Right hindlimb (tissue), 1 donor: ENCODE data around the gene LGR6.

ENCODE experiments used
- DNase-seq: peaks from one replicate; pipeline ENCODE4 v3.0.0-alpha.2; 2018

Gene LGR6

DNA sequence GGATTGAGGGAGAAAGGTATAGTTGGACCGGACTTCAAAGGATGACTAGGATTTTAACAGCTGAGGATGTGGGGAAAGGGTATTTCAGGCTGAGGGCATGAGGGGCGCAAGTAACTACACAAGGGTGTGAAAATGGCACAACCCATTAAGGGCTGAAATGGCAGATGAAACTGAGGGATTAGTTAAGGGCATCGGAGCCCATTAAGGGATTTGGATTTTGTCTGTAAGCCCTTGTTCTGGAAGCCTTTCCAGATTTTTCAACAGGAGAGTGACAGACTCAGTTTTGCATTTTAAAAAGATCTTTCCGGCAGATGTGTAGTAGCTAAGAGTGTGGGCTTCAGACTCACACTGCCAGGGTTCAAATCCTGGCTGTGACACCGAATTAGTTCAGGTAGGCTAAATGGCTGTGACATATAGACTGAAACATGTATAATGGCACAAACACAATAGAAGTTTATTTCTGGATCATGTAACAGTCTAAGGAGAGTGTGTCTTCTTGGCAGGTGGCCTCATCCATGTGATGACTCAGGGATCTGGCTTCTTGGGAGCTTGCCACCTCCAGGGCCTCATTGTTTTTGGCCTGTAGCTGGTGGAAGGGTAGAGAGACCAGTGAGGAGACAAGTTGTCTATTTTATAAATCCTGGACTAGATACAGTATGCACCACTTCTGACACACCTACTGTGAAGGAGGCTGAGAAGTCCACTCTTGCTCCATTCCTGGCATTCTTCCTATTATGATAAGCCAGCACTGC, 98.5 kb downstream of the LGR6 start:
- no peak for DNase-seq

DNA sequence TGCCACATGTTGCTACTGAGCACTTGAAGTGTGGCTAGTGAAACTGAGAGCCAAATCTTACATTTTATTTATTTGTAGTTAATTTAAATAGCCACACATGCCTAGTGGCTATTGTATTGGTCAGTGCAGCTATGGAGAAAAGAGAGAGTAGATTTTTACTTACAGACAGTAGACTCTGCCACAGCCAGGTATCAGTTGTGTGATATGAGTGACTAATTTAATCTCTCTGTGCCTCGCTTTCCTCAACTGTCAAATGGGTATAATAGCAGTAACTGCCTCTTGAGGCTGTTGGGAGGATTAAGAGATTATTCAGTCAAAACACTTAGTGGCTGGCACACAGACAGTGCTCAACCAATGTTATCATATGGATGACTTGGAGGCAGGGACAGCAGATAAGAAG, 99.2 kb downstream of the LGR6 start:
- no peak for DNase-seq

DNA sequence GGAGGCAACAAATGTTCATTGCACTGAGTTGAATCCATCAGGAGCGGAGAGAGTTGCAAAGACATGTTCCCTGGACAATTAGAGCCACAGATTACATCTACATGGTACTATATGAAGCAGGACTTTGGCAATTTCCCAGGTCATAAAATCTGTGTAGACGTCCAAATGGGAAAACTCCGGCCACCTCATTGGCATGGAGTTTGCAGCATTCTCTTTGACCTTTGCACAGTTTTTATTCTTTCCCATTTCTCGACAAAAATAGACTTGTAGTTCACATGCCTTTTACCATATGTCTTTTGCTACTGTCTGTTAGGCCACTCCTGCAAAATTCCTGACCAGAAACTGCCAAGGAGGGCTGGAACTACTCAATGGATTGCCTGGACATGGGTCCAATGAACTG, 100.0 kb downstream of the LGR6 start:
- no peak for DNase-seq

DNA sequence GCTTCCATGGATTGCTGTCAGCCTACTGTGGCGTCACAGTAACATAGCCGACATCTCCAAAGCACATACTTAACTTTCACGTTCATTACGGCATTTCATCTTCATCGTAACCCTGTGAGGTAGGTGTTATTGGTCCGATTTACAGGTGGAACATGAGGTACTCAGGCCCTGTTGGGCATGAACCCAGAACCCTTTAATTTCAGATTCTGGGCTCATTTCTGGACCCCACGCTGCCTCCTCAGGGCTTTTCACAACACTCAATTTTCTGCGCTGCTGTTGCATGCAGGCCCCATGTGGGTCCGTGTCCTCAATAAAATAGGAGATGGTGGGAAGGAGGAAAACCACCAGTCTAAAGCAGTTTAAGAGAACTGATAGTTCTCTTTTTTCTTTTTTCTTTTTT, 108.6 kb downstream of the LGR6 start:
- no peak for DNase-seq

DNA sequence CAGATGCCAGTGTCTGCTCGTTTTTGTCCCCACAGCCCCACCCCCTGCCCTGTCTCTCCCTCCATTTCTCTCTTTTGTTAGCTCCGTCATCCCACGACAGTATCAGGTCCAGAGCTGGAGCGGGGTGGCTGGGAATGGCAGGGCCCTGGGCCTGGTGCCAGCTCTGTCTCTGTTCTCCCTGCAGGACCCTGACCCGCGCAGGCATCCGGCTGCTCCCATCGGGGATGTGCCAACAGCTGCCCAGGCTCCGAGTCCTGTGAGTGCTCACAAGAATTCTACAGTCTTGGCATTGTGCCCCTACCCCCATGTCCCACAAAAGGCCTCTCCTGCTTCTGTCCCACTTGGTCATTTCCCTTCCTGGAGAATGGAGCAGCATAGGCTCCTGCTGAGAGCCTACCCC, 110.8 kb downstream of the LGR6 start:
- DNase-seq: peak; percentile 69

DNA sequence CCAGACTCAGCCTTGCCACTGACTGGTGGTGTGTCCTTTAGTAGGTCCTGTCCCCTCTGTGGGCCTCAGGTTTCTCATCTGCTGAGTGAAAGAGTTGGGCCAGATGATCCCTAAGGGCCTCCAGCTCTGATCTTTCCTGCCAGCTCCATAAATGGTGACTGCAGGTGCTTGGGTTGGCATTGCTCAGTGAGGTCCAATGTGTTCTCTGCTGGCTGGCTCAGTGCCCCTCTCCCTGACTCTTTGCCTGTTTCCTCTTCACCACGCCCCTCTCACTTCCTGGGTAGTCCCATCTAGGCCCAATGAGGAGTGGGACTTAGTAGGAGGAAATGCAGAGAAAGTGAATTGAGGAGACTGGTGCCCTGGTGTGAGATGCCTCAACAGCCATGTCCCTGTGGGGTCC, 111.6 kb downstream of the LGR6 start:
- no peak for DNase-seq

DNA sequence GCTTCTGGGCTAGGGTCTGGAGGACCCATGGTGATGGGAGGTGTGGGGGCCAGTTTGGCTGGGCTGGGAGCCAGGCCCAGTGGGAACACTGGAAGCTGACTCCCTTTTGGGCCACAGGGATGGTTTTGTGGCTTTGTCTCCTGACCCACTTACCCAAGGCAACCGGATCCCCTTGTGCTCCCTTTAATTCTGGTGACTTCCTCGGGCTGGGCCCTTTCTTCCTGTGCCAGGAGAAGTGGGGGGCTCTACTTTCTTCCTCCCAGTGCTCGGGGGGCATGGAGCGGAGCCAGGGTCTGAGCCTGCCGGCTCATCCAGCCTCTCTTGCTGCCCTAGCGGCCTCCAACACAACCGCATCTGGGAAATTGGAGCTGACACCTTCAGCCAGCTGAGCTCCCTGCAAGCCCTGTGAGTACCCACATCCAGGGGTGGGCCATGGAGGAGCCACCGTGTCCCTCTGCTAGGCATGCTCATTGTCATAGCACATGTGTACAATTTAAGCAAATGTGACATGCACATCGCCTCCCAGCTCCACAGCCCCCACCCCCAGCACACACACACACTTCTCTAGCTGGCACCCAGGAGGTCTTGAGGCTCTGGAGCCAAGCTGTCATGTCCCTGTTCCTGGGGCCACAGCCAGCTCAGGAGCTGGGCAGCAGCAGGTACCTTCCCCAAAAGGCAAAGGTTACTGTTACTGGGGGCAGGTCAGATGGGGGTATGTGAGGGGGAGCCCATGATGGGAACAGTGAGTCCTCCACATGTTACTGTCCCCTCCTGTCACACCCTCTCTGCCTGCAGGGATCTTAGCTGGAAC, 113.1 kb downstream of the LGR6 start:
- no peak for DNase-seq

DNA sequence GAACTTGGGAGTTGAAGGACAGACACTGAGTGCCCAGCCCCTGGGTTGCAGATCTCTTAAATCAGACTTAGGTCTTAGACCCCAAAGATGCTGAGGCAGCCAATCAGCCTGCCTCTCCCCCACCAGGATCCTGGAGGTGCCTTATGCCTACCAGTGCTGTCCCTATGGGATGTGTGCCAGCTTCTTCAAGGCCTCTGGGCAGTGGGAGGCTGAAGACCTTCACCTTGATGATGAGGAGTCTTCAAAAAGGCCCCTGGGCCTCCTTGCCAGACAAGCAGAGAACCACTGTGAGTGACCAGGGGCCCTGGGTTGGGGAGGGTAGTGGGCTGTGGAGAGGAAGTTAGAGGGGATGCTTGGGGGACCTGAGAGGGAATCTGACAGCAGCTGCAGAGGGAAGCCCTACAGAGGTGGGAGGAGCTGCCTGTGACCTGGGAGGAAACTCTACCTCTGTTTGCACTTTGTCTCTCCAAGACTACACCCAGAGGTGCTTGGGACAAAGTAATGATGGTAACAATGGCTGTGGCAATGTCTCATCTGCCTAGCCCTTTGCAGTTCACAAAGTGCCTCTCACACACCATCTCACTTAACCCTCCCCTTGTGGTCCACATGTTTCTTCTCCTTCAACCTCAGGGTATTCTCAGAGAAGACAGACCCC, 116.6 kb downstream of the LGR6 start:
- DNase-seq: no peak

DNA sequence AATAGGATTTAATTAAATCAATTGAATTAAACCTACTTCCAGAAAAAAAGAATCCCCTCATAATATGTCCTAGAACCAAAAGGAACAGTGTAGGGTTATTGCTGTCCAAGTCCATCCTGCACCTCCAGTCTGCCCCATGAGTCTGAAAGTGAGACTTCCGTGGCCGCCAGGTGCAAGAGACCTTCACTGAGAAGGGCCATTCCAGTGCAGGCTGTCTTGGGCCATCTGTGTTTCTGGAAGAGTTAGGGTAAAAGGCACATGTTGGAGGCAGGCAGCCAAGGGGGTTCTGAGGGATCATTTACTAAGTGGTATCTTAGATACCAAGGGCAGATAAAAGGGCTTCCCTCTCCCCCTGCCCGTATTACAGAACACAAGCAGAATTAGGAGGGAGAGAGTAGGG, 117.1 kb downstream of the LGR6 start:
- no peak for DNase-seq

DNA sequence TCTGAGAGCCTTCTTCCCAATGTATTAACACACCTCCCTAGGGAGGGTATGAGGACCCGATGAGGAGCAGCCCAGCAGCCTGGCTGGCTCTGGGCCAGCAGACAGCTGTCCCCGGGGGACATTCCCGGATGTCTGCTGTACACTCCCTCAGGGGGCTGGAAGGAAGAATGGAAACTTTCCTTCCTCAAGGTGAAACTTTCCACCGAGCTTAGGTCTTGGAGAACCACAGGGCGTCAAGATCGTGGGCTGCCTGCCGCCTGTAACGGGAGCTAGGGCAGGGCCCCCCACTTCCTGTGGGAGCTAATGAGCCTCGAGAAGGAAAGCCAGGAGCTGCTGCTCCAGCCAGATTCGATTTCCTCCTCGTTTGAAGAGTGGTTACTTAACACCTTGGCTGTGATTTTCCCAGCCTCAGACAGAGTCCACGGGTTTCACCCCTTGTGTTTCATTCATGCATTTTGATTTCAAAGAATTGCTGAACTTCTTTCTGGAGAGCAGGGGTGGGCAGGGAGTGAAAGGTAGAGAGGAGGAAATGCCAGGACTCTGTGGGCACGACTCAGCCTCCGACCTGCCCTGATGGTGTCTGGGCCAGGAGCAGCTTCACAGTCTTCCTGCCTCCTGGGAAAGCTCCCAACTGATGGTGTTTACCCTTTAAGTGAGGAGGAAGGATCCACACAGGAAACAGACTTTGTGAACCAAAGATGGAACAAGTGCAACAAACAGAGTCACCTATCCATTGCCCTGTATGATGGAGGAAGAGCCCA, 118.5 kb downstream of the LGR6 start:
- DNase-seq: peak; percentile 38

DNA sequence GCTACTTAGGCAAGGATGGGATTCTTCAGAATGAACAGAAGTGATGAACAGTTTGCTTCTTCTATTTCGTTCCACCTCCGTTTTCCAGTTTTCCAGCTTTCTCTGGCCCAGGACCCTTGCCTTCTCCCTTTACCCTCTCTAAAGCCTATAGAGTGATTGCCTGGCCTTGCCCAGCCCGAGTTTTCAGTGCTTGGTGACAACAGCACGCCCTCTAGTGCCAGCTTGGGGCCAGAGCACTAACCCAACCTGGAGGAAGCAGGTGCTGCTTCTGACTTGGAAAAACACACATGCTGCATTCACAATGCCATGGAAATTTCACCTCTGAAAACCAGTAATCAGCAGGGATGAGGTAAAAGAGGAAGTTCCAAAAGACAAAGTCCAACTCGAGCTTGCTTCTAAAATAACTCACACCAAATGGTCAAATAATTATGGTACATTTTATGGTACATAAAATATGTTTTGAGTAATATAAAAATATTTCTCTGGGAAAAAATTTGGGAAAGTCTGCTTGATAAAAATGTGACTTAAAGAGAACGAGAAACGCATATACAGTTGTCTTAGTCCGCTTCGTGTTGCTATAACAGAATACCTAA, 122.1 kb downstream of the LGR6 start:
- DNase-seq: peak; percentile 84

DNA sequence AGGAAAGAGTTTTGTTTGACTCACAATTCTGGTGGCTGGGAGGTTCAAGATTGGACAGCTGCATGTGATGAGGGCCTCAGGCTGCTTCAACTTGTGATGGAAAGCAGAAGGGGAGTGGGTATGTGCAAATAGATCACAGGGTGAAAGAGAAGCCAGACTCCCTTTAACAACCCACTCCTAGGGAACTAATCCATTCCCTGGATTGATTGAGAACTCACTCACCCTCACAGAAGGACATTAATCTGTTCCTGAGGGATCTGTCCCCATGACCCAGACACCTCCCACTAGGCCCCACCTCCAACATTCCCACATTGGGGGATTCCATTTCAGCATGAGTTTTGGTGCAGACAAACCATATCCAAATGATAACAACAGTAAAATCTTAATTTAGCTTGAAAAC, 122.6 kb downstream of the LGR6 start:
- no peak for DNase-seq

DNA sequence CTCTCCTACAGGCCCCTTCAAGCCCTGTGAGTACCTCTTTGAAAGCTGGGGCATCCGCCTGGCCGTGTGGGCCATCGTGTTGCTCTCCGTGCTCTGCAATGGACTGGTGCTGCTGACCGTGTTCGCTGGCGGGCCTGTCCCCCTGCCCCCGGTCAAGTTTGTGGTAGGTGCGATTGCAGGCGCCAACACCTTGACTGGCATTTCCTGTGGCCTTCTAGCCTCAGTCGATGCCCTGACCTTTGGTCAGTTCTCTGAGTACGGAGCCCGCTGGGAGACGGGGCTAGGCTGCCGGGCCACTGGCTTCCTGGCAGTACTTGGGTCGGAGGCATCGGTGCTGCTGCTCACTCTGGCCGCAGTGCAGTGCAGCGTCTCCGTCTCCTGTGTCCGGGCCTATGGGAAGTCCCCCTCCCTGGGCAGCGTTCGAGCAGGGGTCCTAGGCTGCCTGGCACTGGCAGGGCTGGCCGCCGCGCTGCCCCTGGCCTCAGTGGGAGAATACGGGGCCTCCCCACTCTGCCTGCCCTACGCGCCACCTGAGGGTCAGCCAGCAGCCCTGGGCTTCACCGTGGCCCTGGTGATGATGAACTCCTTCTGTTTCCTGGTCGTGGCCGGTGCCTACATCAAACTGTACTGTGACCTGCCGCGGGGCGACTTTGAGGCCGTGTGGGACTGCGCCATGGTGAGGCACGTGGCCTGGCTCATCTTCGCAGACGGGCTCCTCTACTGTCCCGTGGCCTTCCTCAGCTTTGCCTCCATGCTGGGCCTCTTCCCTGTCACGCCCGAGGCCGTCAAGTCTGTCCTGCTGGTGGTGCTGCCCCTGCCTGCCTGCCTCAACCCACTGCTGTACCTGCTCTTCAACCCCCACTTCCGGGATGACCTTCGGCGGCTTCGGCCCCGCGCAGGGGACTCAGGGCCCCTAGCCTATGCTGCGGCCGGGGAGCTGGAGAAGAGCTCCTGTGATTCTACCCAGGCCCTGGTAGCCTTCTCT, 124.6 kb downstream of the LGR6 start:
- DNase-seq: no peak

DNA sequence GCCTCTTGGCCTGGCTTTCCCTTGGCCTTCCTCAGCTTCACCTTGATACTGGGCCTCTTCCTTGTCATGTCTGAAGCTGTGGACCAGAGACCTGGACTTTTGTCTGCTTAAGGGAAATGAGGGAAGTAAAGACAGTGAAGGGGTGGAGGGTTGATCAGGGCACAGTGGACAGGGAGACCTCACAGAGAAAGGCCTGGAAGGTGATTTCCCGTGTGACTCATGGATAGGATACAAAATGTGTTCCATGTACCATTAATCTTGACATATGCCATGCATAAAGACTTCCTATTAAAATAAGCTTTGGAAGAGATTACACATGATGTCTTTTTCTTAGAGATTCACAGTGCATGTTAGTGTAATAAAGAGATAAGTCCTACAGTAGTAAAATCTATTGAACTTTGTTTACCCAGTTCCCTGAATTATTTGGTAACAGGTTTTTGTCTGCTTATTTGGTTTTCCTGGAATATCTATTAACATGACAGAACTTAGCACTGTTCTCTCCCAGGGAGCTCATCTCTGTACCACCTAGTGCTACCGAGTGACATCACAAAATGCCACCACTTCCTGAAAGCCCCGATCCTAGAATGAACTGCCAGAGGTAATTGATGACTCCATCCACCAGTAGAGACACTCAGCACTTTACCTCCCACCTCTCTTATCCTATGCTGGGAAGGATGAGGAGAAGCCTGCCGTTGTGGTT, 125.9 kb downstream of the LGR6 start:
- no peak for DNase-seq

DNA sequence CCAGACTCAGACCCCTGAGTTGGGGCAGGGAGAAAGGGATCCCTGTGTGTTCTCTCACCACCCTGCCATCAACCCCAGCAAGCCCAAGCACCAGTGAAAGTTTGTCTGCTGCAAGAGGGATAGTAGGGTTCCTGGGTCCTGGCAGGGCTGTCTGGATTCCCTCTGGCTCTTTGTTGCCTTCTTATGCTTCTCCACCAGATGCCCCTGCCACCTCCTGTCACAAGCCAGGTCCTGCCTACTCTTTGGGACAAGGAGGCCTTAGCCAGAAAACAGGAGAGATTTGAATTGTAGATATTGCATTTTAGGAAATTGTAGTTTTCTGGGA, 126.4 kb downstream of the LGR6 start:
- no peak for DNase-seq

DNA sequence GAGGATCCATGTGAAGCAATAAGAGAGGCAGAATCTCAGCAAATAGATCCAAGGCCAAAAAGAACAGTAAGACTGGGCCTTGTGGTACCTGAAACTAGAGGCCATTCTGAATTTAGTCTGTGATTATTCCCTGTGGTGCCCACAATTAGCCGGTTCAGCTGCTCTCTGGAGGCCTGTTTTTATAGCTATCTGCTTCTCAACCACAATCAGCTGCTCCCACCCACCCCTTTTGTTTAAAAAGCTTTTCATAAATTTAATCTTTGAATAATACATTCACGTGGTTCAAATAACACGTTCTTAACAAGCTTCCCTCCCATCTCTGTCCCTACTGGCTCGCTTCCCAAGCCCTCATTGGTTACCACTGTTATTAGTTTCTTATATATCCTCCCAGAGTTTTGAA, 130.1 kb downstream of the LGR6 start:
- no peak for DNase-seq

DNA sequence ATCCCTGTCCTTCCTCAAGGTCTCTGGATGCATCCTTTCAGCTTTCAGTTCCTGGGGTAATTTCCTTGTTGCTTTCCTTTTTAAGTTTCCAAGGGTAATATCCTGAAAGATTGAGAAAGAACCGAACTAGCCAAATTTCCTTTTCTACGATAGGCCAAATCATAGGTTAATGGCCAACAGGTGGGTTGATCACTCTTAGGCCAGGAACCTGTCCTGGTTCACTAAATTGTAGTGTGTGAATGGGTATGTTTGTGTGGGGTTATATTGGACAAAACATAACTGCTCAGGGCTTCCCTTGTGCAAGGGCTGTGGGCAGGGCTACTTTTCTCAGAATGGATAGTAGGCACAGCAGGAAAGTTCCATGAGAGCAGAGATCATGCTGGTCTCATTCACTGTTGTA, 131.0 kb downstream of the LGR6 start:
- DNase-seq: no peak

DNA sequence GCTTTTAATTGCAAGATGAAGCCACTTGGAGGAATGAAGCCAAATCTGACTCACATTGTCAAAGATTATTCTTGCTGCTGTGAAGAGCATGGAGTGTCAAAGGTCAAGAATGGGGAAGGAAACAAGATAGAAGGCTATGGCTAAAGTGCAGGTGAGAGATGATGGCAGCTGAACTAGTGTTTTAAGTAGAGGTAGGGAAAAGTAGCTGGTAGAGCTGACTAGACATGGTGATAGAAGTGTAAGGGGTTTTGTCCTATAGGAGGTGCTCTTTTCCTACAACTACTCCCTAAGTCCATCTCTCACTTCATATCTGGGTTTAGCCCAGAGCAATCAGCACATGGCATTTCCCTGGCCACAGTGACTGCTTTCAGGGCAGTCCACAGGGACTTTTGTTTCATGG, 136.3 kb downstream of the LGR6 start:
- DNase-seq: no peak

DNA sequence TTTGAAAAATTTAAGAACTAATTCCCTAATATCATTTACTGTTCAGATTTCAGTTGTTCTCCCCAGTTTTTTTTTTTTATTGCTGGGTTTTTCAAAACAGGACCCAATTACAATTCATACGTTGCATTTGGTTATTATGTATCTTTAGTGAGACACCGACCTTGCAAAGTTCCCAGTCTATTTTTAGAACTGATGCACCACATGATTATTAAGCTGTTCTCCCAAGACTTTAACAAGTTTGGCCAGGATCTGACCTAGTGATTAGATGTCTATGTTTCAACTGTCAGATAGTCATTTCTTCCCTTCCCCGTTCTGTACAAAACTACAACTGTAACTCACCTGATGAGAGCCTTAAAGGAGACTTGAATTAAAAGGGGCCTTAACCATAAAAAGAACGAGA, 140.3 kb downstream of the LGR6 start:
- no peak for DNase-seq

DNA sequence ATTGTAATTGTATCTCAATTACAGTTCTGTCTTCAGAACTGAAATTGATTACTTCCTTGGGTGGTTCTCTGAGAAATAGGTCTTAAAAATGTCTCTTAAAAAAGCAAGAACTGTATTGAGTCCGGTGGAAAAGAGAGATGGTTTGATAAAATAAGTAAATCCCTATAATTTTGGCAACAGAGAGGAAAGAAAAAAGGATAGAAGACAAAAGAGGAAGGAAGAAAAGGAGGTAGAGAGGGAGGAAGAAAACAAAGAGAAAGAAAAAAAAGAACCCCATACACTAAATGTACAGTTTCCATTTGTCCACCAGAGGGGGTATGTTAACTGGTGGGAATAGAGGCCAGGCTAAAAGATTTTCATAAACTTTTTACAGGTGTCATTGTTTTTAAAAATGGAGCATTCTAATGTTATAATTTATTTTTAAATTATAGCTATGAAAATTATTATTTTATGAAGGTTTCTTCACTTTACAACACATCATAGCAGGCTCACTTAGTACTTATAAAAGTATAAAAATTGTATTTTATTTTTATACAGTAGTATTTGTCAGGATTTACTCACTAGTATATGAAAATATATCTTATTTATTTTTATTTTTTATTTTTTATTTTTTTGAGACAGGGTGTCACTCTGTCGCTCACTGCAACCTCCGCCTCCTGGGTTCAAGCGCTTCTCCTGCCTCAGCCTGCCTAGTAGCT, 150.2 kb downstream of the LGR6 start:
- DNase-seq: no peak
